CD4-positive, alpha-beta T cell treated with Interleukin-21 for 1 hour (primary cell): Measurements from ENCODE around the gene SSBP3.
"Not testable (repeated sequence)": the region's sequence is repeated elsewhere in the genome, so short reads cannot be mapped to it uniquely, and the experiment has no call there.

Source experiments
- DNase-seq: peaks from one replicate; pipeline ENCODE4 v3.0.0-alpha.2; 2020

Gene SSBP3

GRCh38 chr1:54406339-54407153 lies at the start of gene SSBP3:
SSBP3 (minus strand) TSS chr1:54406394.
- DNase-seq: peak; percentile 94

- DNase-seq: no peak
Observed at GRCh38 chr1:54453509-54453908, 47.3 kb upstream of the SSBP3 start.

DNA sequence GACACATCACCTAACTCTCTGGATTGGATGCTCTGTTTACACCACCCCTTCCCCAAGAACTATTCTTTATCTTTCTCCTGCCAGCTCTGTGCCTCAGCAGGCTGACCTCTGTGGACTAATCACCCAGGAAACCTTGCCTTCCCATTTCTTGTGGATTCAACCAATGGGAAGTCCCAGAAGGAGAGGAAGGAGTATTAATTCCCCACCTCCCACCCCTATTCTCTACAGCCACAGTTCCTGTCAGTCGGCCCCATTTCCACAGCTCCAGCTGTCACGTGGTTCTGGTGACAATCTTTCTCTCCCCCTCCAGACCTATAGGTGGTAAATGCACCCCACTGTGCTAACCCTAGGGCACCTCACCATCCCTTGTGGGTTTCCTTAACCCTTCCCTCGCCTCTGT lies 46.8 kb upstream of the SSBP3 start:
- no peak for DNase-seq

DNA sequence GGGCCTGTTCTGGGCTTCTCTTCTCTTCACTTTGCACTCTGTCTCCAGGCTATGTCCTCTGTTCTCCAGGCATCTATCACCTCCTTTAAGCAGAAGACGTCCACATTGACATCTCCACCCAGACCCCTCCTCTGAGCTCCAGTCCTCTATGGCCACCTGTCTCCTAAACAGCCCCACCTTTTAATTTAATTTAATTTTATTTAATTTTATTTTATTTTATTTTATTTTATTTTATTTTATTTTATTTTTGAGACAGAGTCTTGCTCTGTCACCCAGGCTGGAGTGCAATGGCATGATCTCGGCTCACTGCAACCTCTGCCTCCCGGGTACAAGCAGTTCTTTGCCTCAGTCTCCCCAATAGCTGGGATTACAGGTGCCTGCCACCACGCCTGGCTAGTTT lies 43.2 kb upstream of the SSBP3 start:
- DNase-seq: not testable (repeated sequence)

DNA sequence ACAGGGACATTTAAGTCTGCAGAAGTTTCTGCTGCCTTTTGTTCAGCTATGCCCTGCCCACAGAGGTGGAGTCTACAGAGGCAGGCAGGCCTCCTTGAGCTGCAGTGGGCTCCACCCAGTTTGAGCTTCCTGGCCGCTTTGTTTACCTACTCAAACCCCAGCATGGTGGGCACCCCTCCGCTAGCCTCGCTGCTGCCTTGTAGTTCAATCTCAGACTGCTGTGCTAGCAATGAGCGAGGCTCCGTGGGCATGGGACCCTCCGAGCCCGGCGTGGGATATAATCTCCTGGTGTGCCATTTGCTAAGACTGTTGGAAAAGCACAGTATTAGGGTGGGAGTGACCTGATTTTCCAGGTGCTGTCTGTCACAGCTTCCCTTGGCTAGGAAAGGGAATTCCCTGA lies 42.6 kb upstream of the SSBP3 start:
- not testable (repeated sequence) for DNase-seq

GRCh38 chr1:54447081-54447480 lies 40.9 kb upstream of the SSBP3 start:
- DNase-seq: not testable (repeated sequence)

DNA sequence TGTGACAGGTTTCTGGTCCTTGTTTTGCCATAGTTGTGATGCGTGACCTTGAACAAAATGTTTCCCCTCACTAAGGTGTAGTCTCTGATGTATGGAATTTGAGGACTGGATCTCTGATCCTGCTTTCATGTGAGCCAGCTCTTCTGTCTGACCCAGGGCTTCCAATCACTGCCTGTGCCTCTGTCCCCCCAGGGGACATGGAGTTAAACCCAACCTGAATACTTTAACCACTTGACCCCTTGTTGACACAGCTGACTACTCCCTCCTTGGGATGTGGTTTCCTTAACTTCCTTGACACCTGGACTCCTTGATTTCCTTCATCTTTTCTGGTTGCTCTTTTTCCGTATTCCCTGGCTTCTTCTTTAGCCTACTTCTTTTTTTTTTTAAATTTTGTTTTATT lies 36.0 kb upstream of the SSBP3 start:
- DNase-seq: no peak

- DNase-seq: no peak
Observed at GRCh38 chr1:54439550-54440223, 33.5 kb upstream of the SSBP3 start.

- DNase-seq: no peak
Observed at GRCh38 chr1:54437783-54438182, 31.6 kb upstream of the SSBP3 start.

DNA sequence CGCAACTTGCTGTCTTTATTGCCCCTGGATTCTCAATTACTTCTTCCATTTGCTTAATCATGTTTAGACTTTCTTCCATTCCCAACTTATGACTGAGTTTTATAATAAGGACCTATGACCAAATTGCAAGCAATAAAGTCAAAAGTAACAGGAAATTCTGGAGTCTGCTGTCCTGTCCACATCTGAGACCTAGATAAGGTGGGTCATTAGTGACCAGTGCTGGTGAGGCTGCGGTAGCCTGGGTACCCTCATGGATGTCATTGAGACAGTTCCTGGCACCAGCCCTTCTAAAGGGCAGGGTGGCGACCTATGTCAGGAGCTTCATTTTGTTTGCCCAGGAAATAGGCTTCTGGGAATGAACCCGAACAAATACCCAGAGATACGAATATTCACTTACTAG lies 30.6 kb upstream of the SSBP3 start:
- no peak for DNase-seq

DNA sequence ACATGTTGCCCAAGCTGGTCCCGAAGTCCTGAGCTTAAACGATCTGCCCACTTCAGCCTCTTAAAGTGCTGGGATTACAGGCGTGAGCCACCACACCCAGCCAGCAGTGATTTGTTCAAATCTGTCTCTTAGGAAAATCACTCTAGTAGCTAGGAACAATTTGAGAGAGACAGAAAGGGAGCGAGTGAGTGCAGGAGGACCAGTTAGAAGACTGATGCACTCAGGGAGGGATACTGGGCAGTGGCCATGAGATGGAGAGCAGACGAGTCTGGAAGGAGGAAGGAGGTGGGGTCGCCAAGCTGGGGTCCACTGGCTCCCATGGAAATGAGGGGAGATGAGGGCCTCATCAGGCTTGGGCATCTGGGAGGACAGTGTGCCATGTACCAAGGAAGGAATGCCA lies 23.6 kb upstream of the SSBP3 start:
- DNase-seq: no peak

GRCh38 chr1:54428837-54429518 lies 22.8 kb upstream of the SSBP3 start:
- no peak for DNase-seq

DNA sequence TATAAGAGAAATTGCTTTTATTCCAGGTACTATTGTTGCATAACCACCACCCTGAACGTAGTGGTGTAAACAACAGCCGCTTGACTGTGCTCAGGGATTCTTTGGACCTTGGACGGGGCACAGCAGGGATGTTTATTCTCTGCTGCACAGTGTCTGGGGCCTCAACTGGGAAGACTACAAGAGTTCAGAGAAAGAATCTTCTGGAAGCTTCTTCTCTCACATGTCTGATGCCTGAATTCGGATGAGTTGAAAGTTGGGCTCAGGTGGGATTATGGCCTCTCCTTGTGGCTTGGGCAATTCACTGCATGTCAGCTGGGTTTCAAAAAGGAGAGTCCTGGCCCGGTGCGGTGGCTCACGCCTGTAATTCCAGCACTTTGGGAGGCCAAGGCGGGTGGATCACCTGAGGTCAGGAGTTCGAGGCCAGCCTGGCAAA lies 19.0 kb upstream of the SSBP3 start:
- no peak for DNase-seq

DNA sequence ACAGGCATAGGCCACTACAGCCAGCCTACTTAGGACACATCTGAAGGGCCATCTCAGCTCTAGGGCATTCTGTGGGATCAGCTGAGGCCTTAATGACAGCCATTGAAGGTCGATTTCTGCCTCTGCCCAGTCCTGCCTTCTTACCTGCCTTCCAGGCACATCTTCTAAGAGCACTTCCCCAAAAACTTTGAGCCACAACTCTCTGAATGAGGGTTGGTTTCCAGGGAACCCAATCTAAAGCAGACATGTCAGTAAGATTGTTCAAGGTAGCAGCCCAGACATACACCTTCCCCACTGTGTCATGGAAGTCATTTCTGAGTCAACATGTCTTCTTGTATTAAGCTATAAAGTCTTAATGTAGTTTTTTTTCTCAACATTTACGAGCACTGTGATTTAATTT lies 18.2 kb upstream of the SSBP3 start:
- DNase-seq: no peak

DNA sequence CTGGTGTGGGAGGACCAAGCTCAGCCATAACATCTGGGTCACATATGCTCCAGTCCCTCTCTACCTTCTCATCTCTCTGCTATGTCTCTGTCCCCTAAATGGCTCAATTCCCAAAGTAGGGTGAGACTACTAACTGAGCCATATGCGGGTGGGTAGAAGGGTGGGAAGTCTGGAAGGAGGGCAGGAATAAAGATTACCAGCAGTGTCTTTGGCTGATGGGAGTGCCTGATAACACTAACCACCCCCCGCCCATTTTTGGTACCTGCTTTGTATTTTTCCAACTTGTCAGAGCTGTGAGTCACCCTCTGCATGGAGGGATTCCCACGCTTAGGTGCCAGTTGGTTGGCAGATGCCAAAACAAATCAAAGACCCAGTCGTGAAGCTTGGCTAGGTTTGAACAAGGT lies 14.9 kb upstream of the SSBP3 start:
- DNase-seq: no peak

DNA sequence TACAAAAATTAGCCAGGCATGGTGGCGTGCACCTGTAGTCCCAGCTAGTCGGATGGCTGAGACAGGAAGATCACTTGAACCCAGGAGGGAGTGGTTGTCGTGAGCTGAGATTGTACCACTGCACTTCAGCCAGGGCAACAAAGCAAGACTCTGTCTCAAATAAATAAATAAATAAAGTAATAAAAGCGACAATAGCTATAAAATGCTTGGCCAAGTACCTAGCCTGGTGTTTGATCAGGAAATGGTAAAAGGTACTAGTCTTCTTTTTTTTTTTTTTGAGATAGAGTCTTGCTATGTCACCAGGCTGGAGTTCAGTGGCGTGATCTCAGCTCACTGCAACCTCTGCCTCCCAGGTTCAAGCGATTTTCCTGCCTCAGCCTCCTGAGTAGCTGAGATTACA lies 12.4 kb upstream of the SSBP3 start:
- not testable (repeated sequence) for DNase-seq

- DNase-seq: no peak
Observed at GRCh38 chr1:54417123-54417522, 10.9 kb upstream of the SSBP3 start.

GRCh38 chr1:54416435-54416834 lies 10.2 kb upstream of the SSBP3 start:
- DNase-seq: no peak

- no peak for DNase-seq
Observed at GRCh38 chr1:54415991-54416390, 9.8 kb upstream of the SSBP3 start.

GRCh38 chr1:54415533-54415932 lies 9.3 kb upstream of the SSBP3 start:
- DNase-seq: no peak

DNA sequence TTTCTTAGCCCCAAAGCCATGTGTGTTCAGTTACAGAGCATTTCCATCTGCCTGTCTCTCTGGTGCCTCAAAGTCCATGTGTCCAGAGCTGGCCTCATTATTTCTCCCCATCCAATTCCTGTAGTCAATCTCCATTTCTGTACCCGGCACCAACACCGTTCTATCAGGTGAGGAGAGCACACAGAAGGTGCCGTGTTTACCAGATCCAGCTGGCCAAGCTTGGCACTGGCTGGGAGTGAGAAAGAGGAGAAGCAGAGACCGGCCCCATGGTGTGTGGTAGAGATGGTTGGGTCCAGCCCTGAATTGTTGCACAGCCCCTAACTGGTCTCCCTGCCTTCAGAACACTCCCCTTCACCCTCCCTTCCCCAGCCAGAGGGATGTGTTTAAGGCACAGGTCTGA lies 7.5 kb upstream of the SSBP3 start:
- DNase-seq: no peak

DNA sequence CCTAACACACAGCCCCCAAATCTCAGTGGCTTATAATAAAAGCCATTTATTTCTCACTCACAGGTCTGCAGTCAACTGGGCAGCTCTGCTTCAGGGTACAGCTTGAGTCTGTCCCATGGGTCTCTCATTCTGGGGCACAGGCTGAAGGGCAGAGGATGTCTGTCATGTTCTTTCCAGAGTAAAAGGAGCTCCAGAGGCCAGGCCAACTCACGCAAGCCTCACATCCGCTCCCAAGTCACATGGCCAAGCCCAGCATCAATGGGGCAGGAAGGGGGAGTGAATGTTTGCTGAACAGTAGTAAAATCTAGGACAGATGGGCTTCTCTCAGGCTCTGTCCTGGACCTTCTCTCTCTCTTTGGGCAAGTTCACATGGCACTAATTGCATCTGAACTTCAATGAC lies 7.1 kb upstream of the SSBP3 start:
- peak; percentile 13 for DNase-seq

- no peak for DNase-seq
Observed at GRCh38 chr1:54410359-54410758, 4.2 kb upstream of the SSBP3 start.
